GM19468 (cell line): ENCODE results near the gene CASP8AP2.
A peak's percentile ranks its signal among the peaks of the same experiment; 100 is the strongest.
"Not testable (repeated sequence)": the region's sequence is repeated elsewhere in the genome, so short reads cannot be mapped to it uniquely, and the experiment has no call there.

Experiments
- ATAC-seq: cut with Tn5 transposase; IDR thresholded peaks from one replicate; pipeline ENCODE4 v1.9.1; 2021; ENCODE audit warnings: mild to moderate bottlenecking, moderate library complexity, moderate number of reproducible peaks; ENCODE audit not compliant: unreplicated experiment; ENCODE audit errors: extremely low read depth

Gene CASP8AP2

DNA sequence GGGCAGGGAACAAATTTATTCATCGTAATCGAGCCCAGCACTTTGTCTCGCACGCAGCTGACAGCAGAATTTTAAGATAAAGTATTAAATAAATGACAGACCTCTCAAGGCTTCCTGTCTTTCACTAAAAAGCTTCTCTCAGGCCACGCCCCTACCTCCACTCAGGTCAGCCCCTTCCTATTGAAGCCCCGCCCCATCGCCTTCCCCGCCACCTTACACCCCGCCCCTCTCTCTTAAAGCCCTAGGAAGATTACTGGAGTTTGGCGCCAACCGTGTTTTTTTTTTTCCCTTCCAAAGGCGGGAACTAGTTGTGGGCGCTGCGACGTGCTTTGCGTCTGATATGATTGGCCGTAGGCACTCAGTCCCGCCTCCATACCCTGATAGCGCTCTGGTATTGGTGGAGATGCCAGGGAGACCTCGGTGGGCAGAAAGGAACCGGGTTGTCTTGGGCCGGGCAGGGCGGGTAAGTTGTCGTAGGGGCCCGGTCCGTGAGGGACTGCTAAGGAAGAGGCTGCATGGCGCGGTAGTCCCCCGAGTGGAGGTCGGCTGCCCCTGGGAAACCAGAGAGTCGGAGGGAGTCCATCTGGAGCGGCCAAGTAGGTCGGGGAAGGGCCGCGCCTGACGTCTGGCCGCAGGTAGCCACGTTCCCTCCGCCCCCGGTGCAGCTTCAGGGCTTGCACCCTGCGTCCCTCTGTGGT lies at the start of gene CASP8AP2:
TSS of gene CASP8AP2 (plus strand) at position 409 of the 698 bp plus-strand sequence.
- peak; percentile 97 for ATAC-seq

DNA sequence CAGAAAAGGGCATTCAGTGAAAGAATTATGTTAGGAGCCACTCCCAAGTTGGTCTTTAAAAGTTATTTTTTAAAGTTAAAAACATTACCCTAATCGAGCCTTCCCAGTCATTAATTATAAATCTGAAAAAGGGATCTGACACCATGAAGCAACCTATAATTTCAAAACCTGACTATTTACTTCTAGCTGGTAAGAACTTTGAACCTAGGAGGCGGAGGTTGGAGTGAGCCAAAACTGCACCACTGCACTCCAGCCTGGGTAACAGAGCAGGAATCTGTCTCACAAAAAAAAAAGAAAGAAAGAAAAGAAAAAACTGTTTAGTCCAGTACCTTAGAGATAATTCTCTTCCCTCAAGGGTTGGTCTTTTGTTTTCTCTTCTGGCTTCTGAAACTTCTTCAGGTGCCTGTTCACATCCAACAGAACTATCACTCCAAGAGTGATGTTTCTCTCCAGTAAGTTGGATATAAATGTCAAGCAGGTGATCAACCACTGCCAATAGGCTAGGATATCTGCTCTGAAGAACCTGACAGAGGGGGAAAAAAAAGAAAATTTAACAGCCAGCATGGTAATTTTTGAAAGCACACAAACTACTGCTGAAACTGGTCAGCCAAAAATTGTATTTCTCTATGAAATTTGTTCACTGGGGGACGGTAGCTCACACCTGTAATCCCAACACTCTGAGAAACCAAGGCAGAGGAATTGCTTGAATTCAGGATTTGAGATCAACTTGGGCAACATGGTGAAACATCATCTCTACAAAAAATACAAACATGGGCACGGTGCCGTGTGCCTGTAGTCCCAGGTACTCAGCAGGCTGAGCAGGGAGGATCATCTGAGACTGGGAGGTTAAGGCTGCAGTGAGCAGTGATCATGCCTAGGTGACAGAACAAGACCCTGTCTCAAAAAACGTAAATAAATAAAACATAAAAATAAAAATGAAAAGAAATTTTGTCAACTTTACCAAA lies 48.3 kb upstream of the CASP8AP2 start:
- no peak for ATAC-seq

DNA sequence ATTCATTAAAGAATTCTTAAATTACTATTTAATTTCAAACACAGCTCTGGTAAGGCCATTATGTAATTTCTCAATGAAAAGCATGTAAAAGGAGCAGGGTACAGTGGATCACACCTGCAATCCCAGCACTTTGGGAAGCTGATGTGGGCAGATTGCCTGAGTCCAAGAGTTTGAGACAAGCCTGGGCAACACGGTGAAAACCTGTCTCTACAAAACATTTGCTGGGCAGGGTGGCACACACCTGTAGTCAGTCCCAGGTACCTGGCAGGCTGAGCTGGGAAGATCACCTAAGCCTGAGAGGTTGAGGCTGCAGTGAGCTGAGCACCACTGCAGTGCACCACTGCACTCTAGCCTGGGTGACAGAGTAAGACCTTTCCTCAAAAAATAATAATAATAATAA lies 47.5 kb upstream of the CASP8AP2 start:
- no peak for ATAC-seq

DNA sequence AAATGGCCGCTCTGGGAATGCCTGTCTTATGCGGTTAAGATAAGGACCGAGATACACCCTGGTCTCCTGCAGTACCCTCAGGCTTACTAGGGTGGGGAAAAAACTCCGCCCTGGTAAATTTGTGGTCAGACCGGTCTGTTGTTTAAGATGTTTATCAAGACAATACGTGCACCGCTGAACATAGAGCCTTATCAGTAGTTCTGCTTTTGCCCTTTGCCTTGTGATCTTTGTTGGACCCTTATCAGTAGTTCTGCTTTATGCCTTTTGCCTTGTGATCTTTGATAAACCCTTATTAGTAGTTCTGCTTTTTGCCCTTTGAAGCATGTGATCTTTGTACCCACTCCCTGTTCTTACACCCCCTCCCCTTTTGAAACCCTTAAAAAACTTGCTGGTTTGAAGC lies 46.4 kb upstream of the CASP8AP2 start:
- ATAC-seq: not testable (repeated sequence)

DNA sequence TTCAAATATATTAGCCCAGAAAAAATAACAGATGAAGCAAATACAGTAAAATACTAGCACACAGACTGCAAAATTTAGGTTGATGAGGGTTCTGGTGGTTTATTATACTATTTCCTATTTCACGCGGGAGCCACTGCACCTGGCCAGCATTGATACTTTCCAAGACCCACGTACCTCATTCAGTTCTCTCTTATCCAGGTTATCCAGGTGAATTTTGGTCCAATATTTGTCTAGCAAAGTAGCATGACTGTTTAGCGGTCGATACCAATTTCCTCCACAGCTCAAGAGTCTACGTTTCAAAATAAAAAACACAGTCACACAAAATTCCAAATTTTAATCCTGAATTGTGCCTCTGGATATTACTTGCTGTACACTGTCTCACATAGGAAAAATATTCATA lies 44.8 kb upstream of the CASP8AP2 start:
- no peak for ATAC-seq

DNA sequence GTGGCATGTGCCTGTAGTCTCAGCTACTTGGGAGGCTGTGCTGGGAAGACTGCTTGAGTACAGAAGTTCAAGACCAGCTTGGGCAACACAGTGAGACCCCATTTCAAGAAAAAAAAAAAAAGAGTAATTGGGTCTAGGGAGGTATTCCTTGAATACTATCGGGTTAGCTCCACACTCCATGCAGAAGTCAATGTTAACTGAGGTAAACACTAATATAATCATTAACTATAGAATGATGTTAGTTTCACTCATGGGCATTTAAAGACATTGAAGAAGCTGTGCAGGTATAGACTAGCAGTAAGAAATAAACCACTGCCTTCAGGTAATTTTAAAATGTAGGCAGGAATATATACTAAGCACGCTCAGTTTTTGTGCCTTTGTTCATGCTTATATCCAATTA lies 42.7 kb upstream of the CASP8AP2 start:
- no peak for ATAC-seq

DNA sequence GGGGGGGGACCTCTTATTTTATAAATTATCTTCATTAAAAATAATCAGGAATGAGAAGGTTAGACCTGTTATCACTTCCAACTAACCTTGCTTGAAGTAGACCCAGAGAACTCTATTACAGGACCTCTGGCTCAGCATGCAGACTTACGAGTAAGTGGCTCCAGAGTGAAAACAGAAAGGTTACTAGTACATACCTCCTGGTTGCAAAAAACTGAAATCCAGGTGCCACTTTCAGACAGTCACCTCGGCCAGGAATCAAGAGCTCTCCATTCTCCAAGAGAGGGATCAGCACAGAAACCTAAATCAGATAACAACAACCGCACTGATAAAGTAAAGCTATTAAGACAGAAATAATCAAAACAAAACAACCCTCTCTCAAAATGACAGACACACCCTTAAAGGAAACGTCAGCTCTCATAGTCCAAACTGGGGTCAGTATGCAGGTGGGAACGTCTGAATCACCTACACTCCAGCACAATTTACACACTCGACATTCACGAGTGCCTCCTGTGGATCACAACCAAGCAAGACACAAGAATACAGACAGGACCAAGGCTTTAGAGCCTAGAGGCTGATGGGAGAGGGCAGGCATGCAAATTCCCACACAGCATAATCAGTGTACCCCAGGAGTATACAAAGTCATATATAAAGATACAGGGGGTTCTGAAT lies 41.9 kb upstream of the CASP8AP2 start:
- no peak for ATAC-seq

DNA sequence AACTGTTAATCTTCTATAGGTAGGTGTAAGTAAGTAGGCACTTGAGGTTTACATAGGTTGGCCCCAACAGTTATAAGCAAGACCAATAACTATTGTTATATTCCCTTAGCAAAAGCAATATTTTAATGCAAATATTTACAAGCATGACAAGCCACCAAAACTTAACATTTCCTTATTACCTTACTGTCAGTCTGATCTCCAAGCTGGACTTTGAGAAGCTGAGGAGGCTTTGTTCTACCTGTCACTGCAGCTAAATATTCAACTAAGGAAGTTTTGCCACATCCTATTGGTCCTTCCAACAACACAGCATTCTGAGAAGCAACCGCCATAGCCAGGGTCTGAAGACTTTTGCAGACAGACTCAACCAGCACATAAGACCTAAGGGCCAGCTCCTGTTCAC lies 39.7 kb upstream of the CASP8AP2 start:
- no peak for ATAC-seq

DNA sequence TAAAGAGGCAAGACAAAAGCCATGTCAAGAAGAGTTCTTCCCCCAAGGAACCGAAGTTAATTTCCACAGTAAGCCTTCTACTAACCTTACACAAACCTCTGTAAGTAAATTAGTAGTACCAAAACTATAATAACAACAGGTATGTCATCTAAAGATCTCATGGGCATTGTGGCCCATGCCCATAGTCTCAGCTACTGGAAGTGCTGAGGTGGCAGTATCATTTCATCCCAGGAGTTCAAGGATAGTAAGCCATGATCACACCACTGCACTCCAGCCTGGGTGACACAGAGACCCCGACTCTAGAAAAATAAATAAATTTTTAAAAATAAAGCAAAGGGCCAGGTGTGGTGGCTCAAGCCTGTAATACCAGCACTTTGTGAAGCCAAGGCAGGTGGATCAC lies 39.3 kb upstream of the CASP8AP2 start:
- no peak for ATAC-seq

DNA sequence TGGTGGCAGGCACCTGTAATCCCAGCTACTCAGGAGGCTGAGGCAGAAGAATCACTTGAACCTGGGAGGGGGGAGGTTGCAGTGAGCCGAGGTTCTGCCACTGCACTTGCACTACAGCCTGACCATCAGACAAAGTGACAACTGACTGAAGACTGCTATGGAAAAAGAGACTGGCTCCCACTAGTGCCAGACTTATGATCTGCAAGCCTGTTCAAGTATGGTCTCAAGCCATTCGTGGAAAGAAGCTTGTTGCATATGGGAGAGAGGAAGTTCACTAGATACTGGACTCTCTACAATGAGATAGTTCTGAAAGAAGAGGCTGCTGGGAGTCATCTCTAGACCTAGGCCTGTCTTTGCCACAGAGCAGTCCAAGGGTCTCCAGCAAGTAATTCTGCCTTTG lies 36.8 kb upstream of the CASP8AP2 start:
- ATAC-seq: peak; percentile 48

DNA sequence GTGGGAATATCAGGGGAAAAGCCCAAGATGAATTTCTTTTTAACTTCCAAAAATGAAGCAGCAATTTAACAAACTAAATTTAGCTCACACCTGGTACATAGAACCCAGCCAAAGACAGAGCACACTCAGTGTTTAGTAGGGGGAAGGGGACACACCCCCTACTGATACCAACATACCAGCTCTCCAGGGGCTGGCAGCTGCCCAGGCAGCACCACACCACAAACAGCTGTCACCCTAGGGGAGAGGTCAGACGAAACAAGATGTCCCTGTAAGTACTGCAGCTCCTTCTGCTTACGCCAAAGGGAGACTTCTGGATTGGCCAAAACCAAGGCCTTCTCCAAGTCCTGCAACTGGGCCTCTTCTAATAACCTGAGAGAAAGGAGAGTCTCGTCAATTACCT lies 36.1 kb upstream of the CASP8AP2 start:
- ATAC-seq: no peak

DNA sequence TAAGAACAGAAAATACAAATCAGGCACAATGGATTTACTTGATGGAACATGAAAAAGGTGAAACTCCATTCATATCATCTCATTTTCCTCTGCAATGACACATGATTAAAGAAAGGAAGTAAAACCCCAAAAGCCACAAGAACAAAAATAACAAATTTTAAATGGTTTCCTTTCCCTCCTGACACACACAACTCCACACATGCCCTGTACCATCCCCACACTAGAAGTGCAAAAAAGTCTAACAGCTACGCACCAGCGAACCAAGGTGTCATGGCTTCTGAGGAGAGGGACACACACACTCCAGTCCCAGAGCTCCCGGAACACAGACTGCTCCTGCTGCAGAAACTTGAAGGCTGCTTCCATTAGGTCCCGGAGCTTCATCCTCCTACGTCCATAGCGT lies 35.4 kb upstream of the CASP8AP2 start:
- ATAC-seq: no peak

DNA sequence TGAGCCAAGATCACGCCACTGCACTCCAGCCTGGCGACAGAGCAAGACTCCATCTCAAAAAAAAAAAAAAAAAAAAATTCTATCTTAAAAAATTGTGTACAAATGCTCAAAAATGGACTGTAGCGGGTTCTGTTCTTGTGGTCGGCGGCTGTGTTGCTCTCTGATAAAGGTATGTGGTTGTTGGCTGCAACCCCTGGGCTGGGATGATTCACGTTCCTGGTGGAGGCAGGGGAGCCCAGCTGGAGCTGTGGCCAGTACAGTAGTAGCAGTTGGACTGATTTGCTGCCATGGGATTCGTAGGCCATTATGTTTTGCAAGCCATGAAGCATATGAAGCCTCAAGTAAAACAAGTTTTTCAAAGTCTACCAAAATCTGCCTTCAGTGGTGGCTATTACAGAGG lies 32.4 kb upstream of the CASP8AP2 start:
- ATAC-seq: no peak

DNA sequence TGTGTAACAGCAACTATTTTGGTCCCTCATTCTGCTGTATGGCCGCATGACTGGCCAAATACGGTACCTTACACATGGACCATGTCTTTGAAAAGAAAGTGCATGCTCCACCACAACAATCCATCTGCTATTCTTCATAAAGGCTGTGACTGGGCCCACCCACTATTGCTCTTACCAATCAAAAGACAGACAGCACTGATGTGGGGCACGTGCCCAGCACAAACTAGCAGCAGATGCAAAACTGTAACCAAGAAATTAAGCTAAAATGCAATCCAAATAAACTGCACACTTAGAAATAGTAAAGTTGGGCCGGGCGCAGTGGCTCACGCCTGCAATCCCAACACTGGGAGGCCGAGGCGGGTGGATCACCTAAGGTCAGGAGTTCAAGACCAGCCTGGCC lies 30.6 kb upstream of the CASP8AP2 start:
- ATAC-seq: no peak

DNA sequence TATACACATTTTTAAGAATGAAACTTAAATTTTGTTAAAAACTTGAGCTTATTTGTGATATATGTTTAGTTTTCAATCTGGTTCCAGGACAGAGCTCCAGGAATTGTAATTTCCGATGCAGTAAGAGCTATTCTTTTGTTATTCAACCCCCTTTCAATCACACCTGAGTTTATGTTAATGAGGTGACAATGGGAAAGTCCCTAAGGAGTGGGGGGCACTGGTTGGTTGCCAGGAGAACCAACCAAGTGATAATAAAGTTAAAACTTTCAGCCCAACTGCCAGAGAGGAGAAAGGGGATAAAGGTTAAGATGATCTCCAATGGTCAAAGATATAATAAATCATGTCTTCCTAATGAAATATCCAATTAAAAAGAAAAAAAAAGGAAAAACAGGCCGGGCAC lies 29.9 kb upstream of the CASP8AP2 start:
- ATAC-seq: no peak

DNA sequence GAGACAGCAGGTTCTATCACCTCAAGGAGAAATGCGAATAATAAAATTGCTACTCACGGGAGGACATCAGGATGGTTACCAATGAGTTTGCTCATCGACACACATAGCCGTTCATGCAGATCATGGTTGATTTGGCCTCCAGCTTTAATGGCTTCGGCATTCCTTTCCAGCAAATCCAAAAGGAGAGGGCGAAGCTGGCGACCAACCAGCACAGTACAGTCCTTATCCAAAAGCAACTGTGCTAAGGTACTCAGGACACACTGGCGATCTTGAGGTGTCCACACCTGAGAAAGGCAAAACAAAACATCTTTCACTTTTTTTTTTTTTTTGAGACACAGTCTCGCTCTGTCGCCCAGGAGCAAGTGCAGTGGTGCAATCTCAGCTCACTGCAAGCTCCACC lies 26.4 kb upstream of the CASP8AP2 start:
- no peak for ATAC-seq

DNA sequence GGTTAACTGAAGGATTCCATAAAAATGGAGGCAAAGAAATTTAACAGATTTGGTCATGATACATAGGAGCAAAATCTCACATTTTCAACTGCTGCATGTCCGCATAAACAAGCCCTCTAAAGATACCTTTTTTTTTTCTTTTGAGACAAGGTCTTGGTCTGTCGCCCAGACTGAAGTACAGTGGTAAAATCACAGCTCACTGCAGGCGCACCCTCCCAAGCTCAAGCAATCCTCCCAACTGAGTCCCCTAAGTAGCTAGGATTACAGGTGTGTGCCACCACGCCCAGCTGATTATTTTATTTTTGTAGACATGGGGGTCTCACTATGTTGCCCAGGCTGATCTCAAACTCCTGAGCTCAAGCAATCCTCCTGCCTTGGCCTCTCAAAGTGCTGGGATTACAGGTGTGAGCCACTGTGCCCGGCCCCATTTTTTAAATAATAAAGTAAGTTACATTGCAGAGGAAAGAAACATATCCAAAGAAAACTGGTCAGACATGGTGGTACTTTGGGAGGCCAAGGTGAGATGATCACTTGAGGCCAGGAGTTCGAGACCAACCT lies 23.8 kb upstream of the CASP8AP2 start:
- no peak for ATAC-seq

DNA sequence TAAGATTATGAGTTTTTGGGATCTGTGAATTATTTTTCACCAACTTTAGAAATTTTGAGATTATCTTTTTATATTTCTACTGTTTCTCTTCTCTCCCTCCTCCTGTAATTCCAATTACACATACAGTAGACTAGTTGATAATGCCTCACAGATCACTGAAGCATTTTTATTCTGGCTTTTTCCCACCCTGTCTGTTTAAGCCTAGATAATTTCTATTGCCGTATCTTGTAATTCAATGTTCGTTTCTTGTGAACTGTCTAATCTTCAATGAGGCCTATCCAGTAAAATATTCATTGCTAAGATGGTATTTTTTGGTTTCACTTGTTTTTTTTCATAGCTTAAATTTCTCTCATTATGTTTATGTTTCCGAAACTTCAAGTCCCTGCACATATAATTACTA lies 22.1 kb upstream of the CASP8AP2 start:
- ATAC-seq: no peak

DNA sequence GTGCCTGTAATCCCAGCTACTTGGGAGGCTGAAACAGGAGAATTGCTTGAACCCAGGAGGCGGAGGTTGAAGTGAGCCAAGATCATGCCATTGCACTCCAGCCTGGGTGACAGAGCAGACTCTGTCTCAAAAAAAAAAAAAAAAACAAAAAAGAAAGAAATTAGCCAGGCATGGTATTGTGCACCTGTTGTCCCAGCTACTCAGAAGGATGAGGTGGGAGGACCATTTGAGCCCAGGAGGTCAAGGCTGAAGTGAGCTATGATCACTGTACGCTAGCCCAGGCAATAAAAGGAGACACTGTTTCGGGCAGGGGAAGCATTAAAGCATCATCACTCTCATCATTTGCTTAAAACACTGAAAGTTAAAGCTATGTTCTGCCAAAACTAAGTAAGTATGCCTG lies 16.3 kb upstream of the CASP8AP2 start:
- not testable (repeated sequence) for ATAC-seq

DNA sequence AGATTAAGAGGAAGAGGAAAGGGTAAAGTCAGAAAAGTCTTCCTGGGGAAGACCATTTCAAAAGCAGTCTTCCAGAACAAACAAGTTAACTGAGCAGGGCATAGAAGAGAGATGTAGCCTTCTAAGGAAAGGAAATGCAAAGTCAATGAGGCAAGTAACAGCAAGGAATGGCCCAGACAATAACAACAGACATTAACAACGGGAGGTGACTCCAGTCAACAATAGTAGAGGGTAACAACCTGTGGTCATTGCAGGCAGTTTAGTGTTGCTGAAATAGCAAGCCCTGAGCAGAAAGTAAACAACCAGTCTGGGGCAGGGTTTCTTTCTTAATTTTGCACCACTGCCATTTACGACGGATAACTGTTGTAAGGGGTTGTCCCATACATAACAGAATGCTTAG lies 12.2 kb upstream of the CASP8AP2 start:
- ATAC-seq: no peak

DNA sequence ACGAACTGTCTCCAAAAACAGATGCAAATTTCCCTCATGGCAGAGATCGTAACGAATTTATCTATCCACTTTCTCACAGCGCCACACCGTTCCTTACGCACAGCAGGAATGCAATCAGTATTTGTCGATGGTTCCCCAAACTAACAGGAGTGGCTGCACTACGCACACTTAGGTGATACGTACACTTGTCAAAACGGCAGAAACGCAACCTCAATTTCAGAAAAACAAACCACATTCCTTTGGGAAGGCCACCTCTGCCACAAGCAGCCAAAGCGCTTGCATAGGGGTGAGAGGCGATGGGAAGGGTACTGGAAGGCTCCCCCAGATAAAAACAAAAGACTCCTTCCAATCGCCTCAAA lies 10.7 kb upstream of the CASP8AP2 start:
- no peak for ATAC-seq
